Measurements from ENCODE around the gene DNAJC24.
"Not testable (repeated sequence)": the region's sequence is repeated elsewhere in the genome, so short reads cannot be mapped to it uniquely, and the experiment has no call there.

The DNAJC24 gene, protein sequence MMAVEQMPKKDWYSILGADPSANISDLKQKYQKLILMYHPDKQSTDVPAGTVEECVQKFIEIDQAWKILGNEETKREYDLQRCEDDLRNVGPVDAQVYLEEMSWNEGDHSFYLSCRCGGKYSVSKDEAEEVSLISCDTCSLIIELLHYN

GRCh38 chr11:31369348-31370329 lies at the start of gene DNAJC24, which contains the start of gene DCDC1:
Gene DNAJC24 (plus strand): TSS chr11:31369860. CDS start chr11:31370749, 889 bp downstream.
Gene DCDC1 (minus strand): TSS chr11:31369739. CDS start chr11:31328280, 41,459 bp downstream.
- peak; percentile 95 for DNase-seq

GRCh38 chr11:31321494-31321893 lies 48.2 kb upstream of the DNAJC24 start:
- DNase-seq: not testable (repeated sequence)

DNA sequence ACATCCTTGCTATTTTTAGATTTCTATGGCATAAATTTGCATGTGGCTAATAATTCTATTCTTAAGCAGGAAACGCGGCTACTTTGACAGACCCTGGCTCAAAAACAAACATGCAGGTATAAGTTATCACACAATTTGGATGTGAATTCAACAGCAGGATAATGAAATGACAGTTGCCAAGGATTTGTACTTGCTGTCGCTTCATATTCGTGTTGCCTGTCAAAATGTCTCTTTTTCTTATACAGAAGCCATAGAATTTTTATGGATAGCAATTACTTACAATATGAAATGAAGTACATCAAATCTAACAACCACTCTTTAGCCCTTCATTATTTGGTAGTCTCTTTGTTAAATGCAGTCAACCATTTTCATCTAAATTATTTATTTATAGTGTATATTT lies 46.5 kb upstream of the DNAJC24 start:
- no peak for DNase-seq

GRCh38 chr11:31325160-31325559 lies 44.5 kb upstream of the DNAJC24 start:
- no peak for DNase-seq

DNA sequence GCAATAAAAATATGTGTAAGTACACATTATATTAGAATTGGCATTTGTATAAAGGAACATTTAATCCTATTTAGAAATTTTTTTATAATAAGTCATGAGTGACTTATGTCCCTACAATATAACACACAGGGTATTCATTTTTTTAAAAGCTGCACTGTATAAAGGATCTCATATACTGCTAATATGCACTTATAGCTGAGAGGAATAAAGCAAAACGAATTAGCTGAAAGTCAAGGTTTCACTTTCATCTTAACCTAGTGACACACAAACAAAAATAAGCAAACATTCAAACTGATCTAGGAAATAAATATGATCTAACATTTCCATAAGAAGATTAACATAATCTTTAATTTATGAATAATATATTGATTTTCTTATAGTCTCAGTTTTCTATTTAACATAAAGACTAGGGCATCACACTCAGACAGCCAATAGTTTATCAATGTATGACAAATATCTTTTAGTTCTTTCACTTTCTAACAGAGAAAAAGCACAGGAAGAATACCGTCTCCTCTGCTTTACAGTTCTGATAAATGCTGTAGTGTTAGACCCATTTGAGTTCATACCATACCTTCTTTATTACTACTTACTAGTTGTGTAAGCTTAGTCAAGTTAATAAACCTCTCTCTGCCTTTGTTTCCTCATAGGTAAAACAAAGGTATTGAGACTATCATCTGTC lies 43.1 kb upstream of the DNAJC24 start:
- no peak for DNase-seq

GRCh38 chr11:31327417-31327816 lies 42.2 kb upstream of the DNAJC24 start:
- DNase-seq: no peak

GRCh38 chr11:31328697-31329096 lies 41.0 kb upstream of the DNAJC24 start:
- DNase-seq: no peak

GRCh38 chr11:31337806-31338205 lies 31.9 kb upstream of the DNAJC24 start:
- DNase-seq: no peak

DNA sequence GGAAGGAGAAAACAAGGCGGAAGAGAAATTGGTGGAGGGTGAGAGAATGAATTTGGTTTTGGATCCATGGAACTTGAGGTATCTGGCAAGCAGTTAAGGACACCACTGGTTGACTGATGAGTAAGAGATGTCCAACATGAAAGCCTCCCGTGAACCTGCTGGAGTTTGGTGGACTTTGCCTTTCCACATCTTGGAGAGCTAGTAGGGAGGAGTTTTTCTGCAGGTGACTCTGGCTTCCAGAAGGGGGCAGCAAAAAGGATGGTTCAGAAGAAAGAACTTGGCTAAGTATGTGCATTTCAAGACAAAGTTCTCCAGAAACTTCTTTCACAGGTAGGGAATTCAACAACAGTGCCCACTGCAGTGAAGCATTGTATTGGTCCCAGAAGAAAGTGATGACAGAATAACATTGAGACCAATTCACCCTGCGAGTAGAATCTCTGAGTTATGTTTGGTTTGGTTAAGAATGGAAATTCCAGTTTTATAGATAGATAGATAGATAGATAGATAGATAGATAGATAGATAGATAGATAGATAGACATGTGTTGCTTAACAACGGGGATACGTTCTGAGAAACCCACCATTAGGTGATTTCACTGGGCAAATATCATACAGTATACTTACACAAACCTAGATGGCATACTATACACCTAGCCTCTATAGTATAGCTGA lies 28.6 kb upstream of the DNAJC24 start:
- no peak for DNase-seq

DNA sequence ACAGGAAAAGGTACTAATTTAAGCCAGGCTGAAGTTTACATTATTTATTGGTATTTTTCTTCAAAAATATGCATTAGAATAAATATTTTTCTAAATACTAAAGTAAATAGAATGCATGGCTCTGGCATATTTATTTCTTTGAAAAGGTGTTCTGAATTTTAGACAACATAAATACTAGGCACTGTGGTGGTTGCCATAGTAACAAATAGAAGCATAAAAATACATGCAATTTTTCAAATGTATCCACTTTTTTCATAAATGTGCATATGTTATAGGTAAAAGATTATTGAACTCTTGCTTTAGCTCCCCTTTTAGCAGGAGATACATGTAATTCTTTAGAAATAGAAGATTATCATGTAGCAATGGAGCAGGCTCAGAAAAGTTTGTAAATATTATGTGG lies 18.5 kb upstream of the DNAJC24 start:
- DNase-seq: no peak

DNA sequence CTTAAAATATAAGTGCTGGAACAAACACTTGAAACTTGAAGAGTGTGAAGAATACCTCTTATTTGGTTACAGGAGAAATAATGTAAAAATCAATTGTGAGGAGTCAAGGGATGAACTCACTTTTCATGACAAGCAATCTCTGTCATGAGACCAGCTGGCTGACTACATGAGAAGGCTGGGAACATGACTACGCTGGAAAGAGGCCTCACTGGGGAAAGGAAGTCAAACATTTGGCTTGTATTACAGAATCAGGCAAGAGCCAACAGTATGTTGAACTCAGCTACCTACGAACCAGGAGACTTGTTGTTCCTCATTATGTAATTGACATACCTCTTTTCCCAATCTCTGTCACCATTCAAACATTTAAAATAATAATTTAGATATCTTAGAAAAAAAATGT lies 14.5 kb upstream of the DNAJC24 start:
- DNase-seq: peak; percentile 57

- DNase-seq: no peak
Observed at GRCh38 chr11:31355817-31356216, 13.8 kb upstream of the DNAJC24 start.

DNA sequence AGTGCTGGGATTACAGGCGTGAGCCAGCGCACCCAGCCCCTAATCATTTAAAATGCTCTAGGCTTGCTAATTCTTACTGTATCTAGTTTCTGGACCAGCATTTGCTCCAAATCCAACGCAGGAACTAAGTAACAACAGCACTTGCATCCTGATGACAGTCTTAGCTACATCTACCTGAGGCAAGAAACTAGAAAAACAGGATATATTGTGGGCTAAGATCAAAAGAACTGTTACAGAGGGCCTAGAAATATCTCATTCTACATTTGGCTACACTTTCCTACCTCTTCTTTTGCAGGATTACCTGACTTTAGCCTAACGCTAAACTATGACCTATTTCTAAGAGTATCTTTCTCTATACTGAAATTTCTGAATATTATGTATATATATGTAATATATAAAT lies 7.9 kb upstream of the DNAJC24 start:
- DNase-seq: no peak

DNA sequence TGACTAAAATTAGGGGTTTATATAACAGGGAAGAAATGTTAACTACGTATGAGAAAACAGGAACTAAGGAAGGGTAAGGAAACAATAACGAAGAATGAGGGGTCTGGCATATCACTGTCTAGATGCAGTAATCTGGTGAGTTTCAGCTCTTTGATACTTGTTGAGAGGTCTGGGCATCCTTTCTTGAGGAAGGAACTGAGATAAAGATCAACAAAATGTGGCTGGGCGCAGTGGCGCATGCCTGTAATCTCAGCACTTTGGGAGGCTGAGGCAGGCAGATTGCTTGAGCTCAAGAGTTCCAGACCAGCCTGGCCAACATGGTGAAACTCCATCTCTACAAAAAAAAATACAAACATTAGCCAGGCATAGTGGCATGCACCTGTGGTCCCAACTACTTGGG lies 2.9 kb upstream of the DNAJC24 start:
- DNase-seq: no peak

- DNase-seq: no peak
Observed at GRCh38 chr11:31375879-31376278, 6.2 kb downstream of the DNAJC24 start.

DNA sequence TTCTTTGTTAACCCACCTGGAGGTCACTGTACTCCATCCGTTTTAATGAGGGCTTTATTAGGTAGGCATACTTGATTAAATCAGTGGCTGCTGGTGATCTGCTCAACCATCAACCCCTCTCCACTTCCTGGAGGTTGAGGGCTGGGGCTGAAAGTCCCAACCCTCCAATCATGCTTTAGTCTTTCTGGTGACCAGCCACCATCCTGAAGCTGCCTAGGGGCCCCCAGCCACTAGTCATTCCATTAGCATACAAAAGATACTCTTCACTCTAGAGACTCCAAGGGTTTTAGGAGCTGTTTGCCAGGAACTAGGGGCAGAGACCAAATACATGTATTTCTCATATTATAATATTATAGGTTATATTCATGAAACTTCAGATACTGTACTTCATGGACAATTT lies 13.5 kb downstream of the DNAJC24 start:
- DNase-seq: no peak

DNA sequence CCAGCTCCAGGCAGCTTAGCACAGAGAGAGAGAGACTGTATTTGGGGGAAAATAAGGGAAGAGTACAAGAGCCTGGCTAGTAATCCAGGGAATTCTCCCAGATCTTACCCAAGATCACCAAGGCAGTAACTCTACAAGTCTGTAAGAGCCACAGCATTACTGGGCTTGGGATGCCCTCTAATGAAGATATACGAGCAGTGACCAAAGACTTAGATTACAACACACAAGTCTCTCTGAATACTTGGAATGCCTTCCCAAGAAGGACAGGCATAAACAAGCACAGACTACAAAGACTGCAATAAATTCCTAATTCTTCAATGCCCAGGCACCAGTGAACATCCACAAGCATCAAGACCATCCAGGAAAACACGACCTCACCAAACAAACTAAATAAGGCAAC lies 17.7 kb downstream of the DNAJC24 start:
- no peak for DNase-seq

DNA sequence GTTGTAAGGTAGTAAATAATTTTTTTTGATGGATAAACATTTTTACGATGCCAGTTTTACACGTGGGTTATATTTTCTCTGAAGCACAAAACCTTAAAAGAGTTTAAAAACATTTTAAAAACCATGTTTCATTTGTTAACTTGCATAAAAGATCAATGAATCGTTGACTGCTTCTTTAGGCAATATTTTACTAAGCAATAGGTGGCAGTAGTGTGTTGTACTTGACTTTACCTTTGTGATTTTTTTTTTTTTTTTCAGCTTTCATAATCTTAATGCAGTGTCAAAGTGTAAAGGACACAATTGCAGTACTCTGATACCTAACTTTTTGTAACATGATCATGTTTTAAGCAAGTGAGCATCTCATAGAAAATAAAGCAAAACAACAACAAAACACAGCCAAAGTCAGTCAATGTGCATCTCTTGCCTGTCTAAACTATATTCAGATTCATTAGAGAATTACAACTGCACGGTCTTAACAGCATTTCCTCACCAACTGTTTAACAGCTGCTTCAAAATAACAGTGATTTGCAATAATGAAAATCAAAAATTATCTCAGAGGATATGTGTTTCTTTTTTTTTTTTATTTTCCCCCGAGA lies 27.7 kb downstream of the DNAJC24 start:
- DNase-seq: peak; percentile 29

DNA sequence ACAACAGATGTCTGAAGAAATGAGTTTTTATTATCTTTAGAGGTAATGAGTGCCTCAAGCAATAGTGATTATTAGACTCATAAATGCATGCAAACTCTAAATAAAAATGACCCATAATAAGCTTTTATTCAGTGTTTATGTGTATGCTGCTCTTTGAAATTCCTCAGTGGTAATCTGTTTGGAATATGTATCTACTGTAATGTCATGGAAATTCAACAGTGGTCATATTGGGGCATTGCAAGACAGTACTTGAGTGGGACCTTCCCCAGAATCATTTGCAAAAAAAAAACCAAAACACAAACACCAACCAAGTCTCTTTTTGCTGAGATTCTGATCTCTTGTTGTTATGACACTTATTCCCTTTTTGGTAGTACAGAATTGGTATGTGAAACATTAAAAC lies 35.0 kb downstream of the DNAJC24 start:
- DNase-seq: no peak

DNA sequence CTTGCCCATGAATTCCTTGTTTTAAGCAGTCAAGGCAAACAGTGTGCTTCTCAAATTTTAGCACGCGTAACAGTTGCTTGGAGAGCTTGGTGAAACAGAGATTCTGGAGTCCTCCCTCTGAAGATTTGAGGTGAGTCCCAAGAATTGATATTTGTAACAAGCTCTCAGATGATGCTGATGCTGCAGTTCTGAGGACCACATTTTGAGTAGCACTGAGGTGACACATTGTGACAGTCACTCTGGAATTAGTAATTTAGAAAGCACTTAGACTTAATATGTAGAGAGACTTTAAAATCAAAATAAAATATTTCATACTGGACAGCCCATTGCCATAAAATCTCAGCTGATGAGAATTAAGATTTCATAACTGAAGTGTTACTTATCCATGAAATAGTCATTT lies 38.5 kb downstream of the DNAJC24 start:
- DNase-seq: no peak

DNA sequence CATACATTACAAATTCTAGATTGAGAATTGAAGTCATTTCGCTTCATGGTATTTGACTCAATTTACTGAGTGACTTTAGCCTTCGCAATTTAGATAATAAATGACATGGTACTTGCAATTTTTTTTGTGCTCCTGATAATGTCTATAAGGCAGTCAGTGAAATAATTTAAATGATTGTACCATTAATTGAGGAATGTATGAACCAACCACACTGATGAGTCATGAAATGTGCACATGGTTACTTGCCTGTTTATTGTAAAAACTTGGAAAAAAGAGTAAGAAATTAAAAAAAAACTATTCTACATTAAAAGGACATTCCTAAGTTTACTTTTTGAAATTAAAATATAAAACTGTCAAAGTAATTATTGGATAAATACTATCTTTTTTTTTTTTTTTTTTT lies 43.3 kb downstream of the DNAJC24 start:
- DNase-seq: no peak

GRCh38 chr11:31414338-31414737 lies 44.7 kb downstream of the DNAJC24 start:
- DNase-seq: no peak

DNA sequence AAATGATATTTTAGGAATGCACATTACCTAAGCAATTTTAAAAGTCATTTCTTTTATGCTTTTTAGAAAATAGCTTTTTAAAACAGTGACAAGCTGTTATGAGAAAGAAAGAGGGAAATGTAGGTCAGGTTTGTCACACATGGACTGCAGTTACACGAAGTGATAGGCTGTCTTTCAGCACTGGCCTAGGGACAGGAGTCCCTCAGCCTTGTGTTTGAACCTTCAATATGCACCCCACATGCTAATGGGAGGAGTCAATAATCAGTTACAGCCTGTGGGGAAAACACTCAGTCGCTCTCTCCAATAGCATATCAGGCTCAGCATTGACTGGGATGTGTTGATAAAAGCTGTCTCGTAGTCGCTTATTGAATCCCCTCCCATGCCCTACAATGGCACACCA lies 45.8 kb downstream of the DNAJC24 start:
- no peak for DNase-seq
